22Rv1 (cell line): Measurements from ENCODE around the gene NCAM2.
"Not testable (repeated sequence)": the region's sequence is repeated elsewhere in the genome, so short reads cannot be mapped to it uniquely, and the experiment has no call there.

Source experiments
- H3K27ac ChIP-seq: fragments of 450-650 bp; 2 replicates; pipeline ENCODE4 v1.5.1; 2017
- CTCF ChIP-seq: fragments of 450-650 bp; IDR thresholded peaks from 2 replicates; pipeline ENCODE4 v1.5.1; 2017; ENCODE audit warnings: mild to moderate bottlenecking
- ZFX ChIP-seq: fragments of 450-650 bp; IDR thresholded peaks from 2 replicates; pipeline ENCODE4 v1.6.1; 2017; ENCODE audit warnings: antibody characterized with exemption, borderline replicate concordance

NCAM2 gene

GRCh38 chr21:21387916-21388315 lies 389.7 kb downstream of the NCAM2 start:
- no peak overlapping the region for H3K27ac ChIP-seq
- TF ChIP-seq CTCF (no peak), ZFX (no peak)

DNA sequence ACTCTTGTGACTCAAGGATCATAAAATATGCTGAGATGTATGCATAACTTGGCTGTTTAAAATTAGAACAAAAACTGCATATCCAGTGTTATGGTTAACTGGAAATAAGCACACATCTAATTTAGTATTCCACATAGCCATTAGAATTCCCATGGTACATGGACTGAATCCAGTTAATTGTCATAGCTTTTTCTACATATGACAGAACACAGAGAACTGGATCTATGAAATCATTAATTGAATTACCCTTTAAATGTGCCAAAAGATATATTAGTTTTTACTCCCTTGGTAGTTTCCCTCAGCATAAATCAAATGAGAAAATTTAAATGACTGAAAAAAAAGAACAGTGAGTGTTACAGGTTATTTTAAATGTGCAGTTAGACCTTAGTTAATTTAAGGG lies 395.9 kb downstream of the NCAM2 start:
- TF ChIP-seq ZFX (no peak), CTCF (no peak)
- no peak overlapping the region for H3K27ac ChIP-seq

DNA sequence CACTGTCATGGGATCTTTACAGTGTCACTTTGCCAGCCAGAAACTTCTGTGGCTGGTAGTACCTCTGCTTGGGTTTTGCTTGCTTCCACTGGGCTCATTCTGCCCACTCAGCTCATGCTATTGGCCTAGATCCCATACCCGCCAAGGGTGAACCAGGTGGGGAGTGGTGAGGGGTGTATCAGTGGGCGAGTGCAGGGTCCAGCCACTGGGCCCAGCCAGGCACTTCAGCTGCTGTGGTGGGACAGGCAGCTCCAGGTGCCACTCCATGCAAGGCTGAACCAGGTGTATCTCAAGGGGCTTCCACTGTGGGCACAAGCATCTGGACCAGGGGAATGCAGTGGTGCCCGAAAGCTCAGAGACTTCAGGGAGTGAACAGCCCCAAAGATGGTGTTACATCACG lies 398.2 kb downstream of the NCAM2 start:
- TF ChIP-seq ZFX: no peak
- TF ChIP-seq CTCF: no peak
- no peak overlapping the region for H3K27ac ChIP-seq

DNA sequence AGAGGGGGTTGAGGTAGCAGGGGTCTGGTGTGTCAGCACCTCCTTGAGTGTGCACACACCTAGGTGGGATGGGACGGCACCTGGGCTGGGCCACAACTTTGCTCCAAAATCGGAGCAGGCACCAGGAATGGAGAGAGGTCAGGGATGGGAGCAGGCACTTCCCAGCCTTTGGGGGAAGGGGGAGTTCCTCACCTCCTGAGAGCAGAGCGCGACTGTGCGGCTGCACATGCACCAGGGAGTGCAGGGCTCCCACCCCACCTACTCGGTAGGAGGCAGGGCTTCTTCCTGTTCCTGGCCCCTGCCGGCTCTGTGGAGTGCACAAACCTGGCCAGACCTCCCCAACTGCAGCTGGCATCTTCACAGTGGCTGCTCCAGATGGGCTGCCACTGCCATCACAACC lies 399.3 kb downstream of the NCAM2 start:
- TF ChIP-seq CTCF: no peak
- no peak for TF ChIP-seq ZFX
- no peak overlapping the region for H3K27ac ChIP-seq

DNA sequence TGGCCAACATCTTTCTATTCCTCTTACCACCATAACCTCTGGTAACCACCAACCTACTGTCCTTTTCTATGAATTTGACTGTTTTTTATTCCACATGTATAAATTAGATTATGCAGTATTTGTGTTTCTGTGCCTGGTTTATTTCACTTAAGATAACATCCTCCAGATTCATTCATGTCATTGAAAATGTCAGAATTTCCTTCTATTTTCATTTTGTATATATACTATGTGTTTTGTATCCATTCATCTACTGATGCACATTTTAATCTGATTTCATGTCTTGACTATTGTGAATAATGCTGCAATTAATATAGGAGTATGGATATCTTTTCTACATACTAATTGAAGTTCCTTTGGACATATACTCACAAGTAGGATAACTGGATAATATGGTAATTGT lies 403.2 kb downstream of the NCAM2 start:
- TF ChIP-seq CTCF (no peak), ZFX (no peak)
- no peak overlapping the region for H3K27ac ChIP-seq

DNA sequence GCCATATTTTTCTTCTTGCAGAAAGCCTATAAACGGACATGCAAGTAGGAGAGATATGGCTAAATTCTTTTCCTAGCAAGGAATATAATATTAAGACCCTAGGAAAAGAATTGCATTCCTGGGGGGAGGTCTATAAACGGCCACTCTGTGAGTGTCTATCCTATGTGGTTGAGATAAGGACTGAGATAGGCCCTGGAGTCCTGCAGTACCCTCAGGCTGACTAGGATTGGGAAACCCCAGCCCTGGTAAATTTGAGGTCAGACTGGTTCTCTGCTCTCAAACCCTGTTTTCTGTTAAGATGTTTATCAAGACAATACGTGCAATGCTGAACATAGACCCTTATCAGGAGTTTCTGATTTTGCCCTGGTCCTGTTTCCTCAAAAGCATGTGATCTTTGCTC lies 404.0 kb downstream of the NCAM2 start:
- not testable (repeated sequence) for H3K27ac ChIP-seq

- H3K27ac ChIP-seq: not testable (repeated sequence)
These were observed 406.1 kb downstream of the NCAM2 start for GRCh38 chr21:21404261-21404660.

DNA sequence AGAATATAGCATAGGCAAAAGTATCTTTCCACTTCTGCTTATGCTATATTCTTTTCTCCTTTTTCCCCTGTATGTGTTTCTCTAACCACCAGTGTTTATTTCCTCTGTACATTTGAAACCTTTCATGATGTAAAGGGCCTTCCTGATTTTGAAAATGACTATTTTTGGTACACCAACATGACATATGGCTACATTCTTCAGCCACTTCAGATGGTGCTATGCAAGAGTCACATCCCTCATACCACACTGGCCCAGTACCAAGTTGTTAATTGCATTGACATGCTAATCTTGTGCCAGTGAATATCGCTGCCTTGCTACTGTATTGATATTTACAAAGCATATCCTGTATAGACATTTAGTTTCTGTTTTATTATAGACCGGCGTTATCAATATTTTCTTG lies 408.7 kb downstream of the NCAM2 start:
- no peak for TF ChIP-seq ZFX
- TF ChIP-seq CTCF: no peak
- no peak overlapping the region for H3K27ac ChIP-seq

DNA sequence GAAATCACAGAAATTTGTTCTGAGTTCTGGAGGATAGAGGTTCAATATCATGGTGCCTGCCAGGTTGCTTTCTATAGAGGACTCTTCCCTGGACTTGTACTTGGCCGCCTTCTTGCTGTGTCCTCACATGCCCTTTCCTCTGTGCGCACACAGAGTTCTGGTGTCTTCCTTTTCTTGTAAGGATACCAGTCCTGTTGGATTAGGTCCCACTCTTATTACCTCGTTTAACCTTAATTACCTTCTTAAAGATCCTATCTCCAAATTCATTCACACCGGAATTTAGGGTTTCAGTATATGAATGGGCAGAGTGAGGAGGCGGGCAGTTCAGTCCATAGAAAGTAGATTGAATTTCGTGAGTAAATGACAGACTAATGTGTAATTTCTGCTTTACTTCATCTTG lies 413.9 kb downstream of the NCAM2 start:
- H3K27ac ChIP-seq: no peak overlapping the region
- TF ChIP-seq ZFX: no peak
- TF ChIP-seq CTCF: no peak
